A673 (cell line): ENCODE data around the gene CRY2. TPM values are rescaled to one million over a fixed set of nuclear protein-coding genes. Genes with fewer than 3 reads are reported as not detected.

Source experiments
- BruUV-seq: library from RNA; stranded (reverse); fragments of 400-500 nt; replicated peaks from 2 replicates; lab custom pipeline; 2021; lab: Mats Ljungman, UMichigan
- CTCF ChIA-PET: fragments of 300-600 bp; sonication (Branson Sonifier 250); formaldehyde crosslinking; loops from one replicate; lab custom pipeline; 2022; ENCODE audit warnings: antibody characterized with exemption; lab: Charles Lee
- POLR2A ChIA-PET: fragments of 300-600 bp; sonication (Branson Sonifier 250); formaldehyde crosslinking; loops from one replicate; lab custom pipeline; 2022; ENCODE audit warnings: antibody characterized with exemption; ENCODE audit not compliant: low non-redundant PET; lab: Charles Lee
- DNase-seq: peaks from one replicate; pipeline ENCODE4 v3.0.0-alpha.2; 2015; ENCODE audit warnings: low spot score
- H3K27ac ChIP-seq: fragments of 200-600 bp; sonication (generic); 2 replicates; pipeline ENCODE4 v1.5.1; 2016; ENCODE audit warnings: mixed run types, low read depth, mild to moderate bottlenecking, mixed read lengths, antibody characterized with exemption, low read length; ENCODE audit not compliant: poor library complexity, severe bottlenecking
- H3K27me3 ChIP-seq: fragments of 200-600 bp; sonication (generic); replicated peaks from 2 replicates; pipeline ENCODE4 v1.6.1; 2017; ENCODE audit warnings: mixed run types, low read depth, mild to moderate bottlenecking, mixed read lengths, antibody characterized with exemption, low read length; ENCODE audit not compliant: insufficient read depth, poor library complexity
- H3K36me3 ChIP-seq: fragments of 200-600 bp; sonication (generic); 2 replicates; pipeline ENCODE4 v1.6.1; 2016; ENCODE audit warnings: mixed run types, mild to moderate bottlenecking, mixed read lengths, antibody characterized with exemption, low read length; ENCODE audit not compliant: insufficient read depth, poor library complexity, severe bottlenecking
- H3K4me1 ChIP-seq: fragments of 200-600 bp; sonication (generic); 2 replicates; pipeline ENCODE4 v1.6.1; 2017; ENCODE audit warnings: mixed run types, mild to moderate bottlenecking, mixed read lengths, antibody characterized with exemption, low read length; ENCODE audit not compliant: insufficient read depth, poor library complexity, severe bottlenecking
- H3K4me3 ChIP-seq: fragments of 200-600 bp; sonication (generic); 2 replicates; pipeline ENCODE4 v1.5.1; 2016; ENCODE audit warnings: low read depth, mixed run types, mild to moderate bottlenecking, mixed read lengths, low read length; ENCODE audit not compliant: poor library complexity, severe bottlenecking
- H3K9me3 ChIP-seq: fragments of 200-600 bp; sonication (generic); 2 replicates; pipeline ENCODE4 v1.6.1; 2016; ENCODE audit warnings: mixed run types, low read depth, mild to moderate bottlenecking, mixed read lengths, antibody characterized with exemption, low read length; ENCODE audit not compliant: poor library complexity, severe bottlenecking
- CTCF ChIP-seq: fragments of 300-800, 200-600 bp; sonication (generic); conservative IDR thresholded peaks from 2 replicates; pipeline ENCODE4 v1.5.1; 2017; ENCODE audit warnings: low read depth, mild to moderate bottlenecking, antibody characterized with exemption, low read length, moderate library complexity, mixed read lengths
- EZH2 ChIP-seq: fragments of 200-600 bp; sonication (generic); IDR thresholded peaks from 2 replicates; pipeline ENCODE4 v1.6.1; 2017; ENCODE audit warnings: borderline replicate concordance, low read depth, mild to moderate bottlenecking, mixed read lengths, antibody characterized with exemption, low read length; ENCODE audit not compliant: poor library complexity, severe bottlenecking
- intact Hi-C: fragments of 100-400 bp; cut with micrococcal nuclease; formaldehyde crosslinking; loops from one replicate; pipeline ENCODE4 v1.10.0; 2022; ENCODE audit not compliant: unreplicated experiment
- total RNA-seq: library from RNA; stranded (reverse); gene quantifications from 2 replicates; pipeline ENCODE4 v1.2.3, GENCODE V29; 2021

Gene CRY2
- total RNA-seq, 1 experiment from 2014 or later: 46.4 TPM

GRCh38 chr11:45860764-45861510 is 13.7 kb downstream of the CRY2 start:
- POLR2A ChIA-PET: interaction anchor here (0.6 kb wide), 1 partner anchor 472 kb away, joined by 3 read pairs; no protein-coding TSS in a partner anchor
- H3K27ac ChIP-seq: peak overlapping the region; percentile 70

GRCh38 chr11:45864041-45864440 is 16.8 kb downstream of the CRY2 start:
- Histone ChIP-seq H3K4me1 (peaks cover 13% of the 10 kb centered on the region), H3K9me3 (no peaks in the 10 kb centered on the region), H3K27me3 (no peaks in the 10 kb centered on the region), H3K27ac (no peak overlapping the region), H3K4me3 (no peak overlapping the region), H3K36me3 (peaks cover 69% of the 10 kb centered on the region)
- ChIA-PET POLR2A (no interaction called here), CTCF (interaction anchor here (2.0 kb wide), 1 partner anchor 9 kb away, joined by 11 read pairs; no protein-coding TSS in a partner anchor)
- TF ChIP-seq CTCF (no peak), EZH2 (no peak)
- DNase-seq: no peak
- intact Hi-C loops: no loop called here
- no TSS peak for BruUV-seq

More at GRCh38 chr11:45860764-45861510, 13.7 kb downstream of the CRY2 start:
- CTCF ChIA-PET: interaction anchor here (0.7 to 2.0 kb wide), 3 partner anchors 12 to 261 kb away, joined by 3 to 27 read pairs (median 3); no protein-coding TSS in a partner anchor
- no peaks in the 10 kb centered on the region for H3K9me3 ChIP-seq
- H3K4me3 ChIP-seq: no peak overlapping the region
- no peak for DNase-seq
- peaks cover 73% of the 10 kb centered on the region for H3K36me3 ChIP-seq
- no peaks in the 10 kb centered on the region for H3K27me3 ChIP-seq
- no peak for TF ChIP-seq EZH2
- no peak for TF ChIP-seq CTCF
- intact Hi-C loops: no loop called here
- BruUV-seq: no TSS peak
- H3K4me1 ChIP-seq: peaks cover 29% of the 10 kb centered on the region

GRCh38 chr11:45869551-45869950 is 22.3 kb downstream of the CRY2 start:
- Histone ChIP-seq H3K4me3 (no peak overlapping the region), H3K36me3 (peaks cover 63% of the 10 kb centered on the region), H3K27me3 (no peaks in the 10 kb centered on the region), H3K27ac (no peak overlapping the region), H3K9me3 (no peaks in the 10 kb centered on the region), H3K4me1 (peaks cover 21% of the 10 kb centered on the region)
- POLR2A ChIA-PET: no interaction called here
- intact Hi-C loops: no loop called here
- BruUV-seq: no TSS peak
- DNase-seq: no peak
- CTCF ChIA-PET: no interaction called here
- no peak for TF ChIP-seq EZH2
- TF ChIP-seq CTCF: no peak
